Measurements from ENCODE around the gene KIT. TPM values are rescaled to one million over a fixed set of nuclear protein-coding genes. Genes with fewer than 3 reads are reported as not detected.

KIT gene
- total and polyA plus RNA-seq, 10 of the 15 experiments (the other 5 are each of a cell fraction or from before 2014, with no cell fraction given) = 0.01 to 0.03 TPM; not detected in 8

GRCh38 chr4:54651050-54651449 is 6.7 kb upstream of the KIT start (continued):
- TF ChIP-seq BHLHE40 (IDR thresholded peaks at IDR 0.05; ENCODE audit: borderline replicate concordance in 1 of 2, low read depth in 2 of 2, low read length in 1 of 2) (no peak), CHD4 (IDR thresholded peaks at IDR 0.05) (no peak), ESRRA (IDR thresholded peaks at IDR 0.05; ENCODE audit: low read length) (no peak), BMI1 (IDR thresholded peaks at IDR 0.05; ENCODE audit: borderline replicate concordance) (no peak), STAT1 (conservative IDR thresholded peaks at IDR 0.05) (no peak)
- TF ChIP-seq, protein P1, sequence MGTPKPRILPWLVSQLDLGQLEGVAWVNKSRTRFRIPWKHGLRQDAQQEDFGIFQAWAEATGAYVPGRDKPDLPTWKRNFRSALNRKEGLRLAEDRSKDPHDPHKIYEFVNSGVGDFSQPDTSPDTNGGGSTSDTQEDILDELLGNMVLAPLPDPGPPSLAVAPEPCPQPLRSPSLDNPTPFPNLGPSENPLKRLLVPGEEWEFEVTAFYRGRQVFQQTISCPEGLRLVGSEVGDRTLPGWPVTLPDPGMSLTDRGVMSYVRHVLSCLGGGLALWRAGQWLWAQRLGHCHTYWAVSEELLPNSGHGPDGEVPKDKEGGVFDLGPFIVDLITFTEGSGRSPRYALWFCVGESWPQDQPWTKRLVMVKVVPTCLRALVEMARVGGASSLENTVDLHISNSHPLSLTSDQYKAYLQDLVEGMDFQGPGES (IDR thresholded peaks at IDR 0.05) = no peak

- no peak overlapping the region for H3K27ac ChIP-seq (ENCODE audit: control insufficient read depth, insufficient read depth)
- H3K4me2 ChIP-seq (ENCODE audit: control insufficient read depth, insufficient read depth) = no peak overlapping the region
- H3K9me3 ChIP-seq (replicated peaks; ENCODE audit: control insufficient read depth, insufficient read depth, low read length) = no peaks in the 10 kb centered on the region
- no peaks in the 10 kb centered on the region for H3K79me2 ChIP-seq (ENCODE audit: control insufficient read depth, insufficient read depth, low read length)
- 3% methylated on average over 4 of the region's 4 CpGs for WGBS (ENCODE audit: insufficient coverage, insufficient replicate concordance, low lambda C conversion rate, missing lambda C conversion rate)
- H3K4me1 ChIP-seq (ENCODE audit: control insufficient read depth, insufficient read depth, low read length) = no peaks in the 10 kb centered on the region
- H3K9ac ChIP-seq (ENCODE audit: control insufficient read depth, insufficient read depth, low read length) = no peak overlapping the region
- DNase-seq (ENCODE audit: low read depth, low spot score) (no peak), FAIRE-seq (no peak), ATAC-seq (no peak)
- intact Hi-C loops (cut with micrococcal nuclease; ENCODE audit: unreplicated experiment) = no loop called here
- H2AFZ ChIP-seq (ENCODE audit: control insufficient read depth, low read depth, low read length) = no peak overlapping the region
- POLR2A ChIA-PET = no interaction called here
- SMC1A ChIA-PET (ENCODE audit: uncharacterized antibody, unreplicated experiment) = no interaction called here
- no peaks in the 10 kb centered on the region for H4K20me1 ChIP-seq (ENCODE audit: control insufficient read depth, insufficient read depth)
- BruUV-seq (replicated peaks) = no TSS peak
- in situ Hi-C loops (cut with MboI) = no loop called here
- H3K27me3 ChIP-seq (replicated peaks in 1 of 2; ENCODE audit: control insufficient read depth in 2 of 2, insufficient read depth in 2 of 2, low read length in 1 of 2) = peaks cover 10 to 14% of the 10 kb centered on the region in 2 experiments
- CTCF ChIA-PET = no interaction called here
- TF ChIP-seq, protein P2, sequence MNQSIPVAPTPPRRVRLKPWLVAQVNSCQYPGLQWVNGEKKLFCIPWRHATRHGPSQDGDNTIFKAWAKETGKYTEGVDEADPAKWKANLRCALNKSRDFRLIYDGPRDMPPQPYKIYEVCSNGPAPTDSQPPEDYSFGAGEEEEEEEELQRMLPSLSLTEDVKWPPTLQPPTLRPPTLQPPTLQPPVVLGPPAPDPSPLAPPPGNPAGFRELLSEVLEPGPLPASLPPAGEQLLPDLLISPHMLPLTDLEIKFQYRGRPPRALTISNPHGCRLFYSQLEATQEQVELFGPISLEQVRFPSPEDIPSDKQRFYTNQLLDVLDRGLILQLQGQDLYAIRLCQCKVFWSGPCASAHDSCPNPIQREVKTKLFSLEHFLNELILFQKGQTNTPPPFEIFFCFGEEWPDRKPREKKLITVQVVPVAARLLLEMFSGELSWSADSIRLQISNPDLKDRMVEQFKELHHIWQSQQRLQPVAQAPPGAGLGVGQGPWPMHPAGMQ (IDR thresholded peaks at IDR 0.05; ENCODE audit: borderline replicate concordance) = no peak
- no peak for TF ChIP-seq ZNF24 (IDR thresholded peaks at IDR 0.05)
- TF ChIP-seq POLR2A (IDR thresholded peaks at IDR 0.05; ENCODE audit: low read depth, low read length) = no peak
- TF ChIP-seq, protein P1 (IDR thresholded peaks at IDR 0.05) = no peak
- TF ChIP-seq SRF (IDR thresholded peaks at IDR 0.05; ENCODE audit: low read depth in 2 of 2, low read length in 2 of 2) = no peak
- TF ChIP-seq RELB (IDR thresholded peaks at IDR 0.05; ENCODE audit: low read depth) = no peak
- TF ChIP-seq NBN (IDR thresholded peaks at IDR 0.05) = no peak
- TF ChIP-seq ZNF384 (IDR thresholded peaks at IDR 0.05; ENCODE audit: borderline replicate concordance, low read depth, low read length) = no peak
- TF ChIP-seq, protein P3, sequence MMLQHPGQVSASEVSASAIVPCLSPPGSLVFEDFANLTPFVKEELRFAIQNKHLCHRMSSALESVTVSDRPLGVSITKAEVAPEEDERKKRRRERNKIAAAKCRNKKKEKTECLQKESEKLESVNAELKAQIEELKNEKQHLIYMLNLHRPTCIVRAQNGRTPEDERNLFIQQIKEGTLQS (IDR thresholded peaks at IDR 0.05; ENCODE audit: borderline replicate concordance, extremely low read depth, low read depth, low read length) = no peak
- no peak overlapping the region for H3K4me3 ChIP-seq
- RAD21 ChIA-PET (ENCODE audit: unreplicated experiment) = no interaction called here
- H3K36me3 ChIP-seq (ENCODE audit: control insufficient read depth in 2 of 2, insufficient read depth in 2 of 2, low read length in 1 of 2) = no peaks in the 10 kb centered on the region
These were observed 3.0 kb upstream of the KIT start for GRCh38 chr4:54654753-54655152.

Measured in GM12878 (cell line).